GM12892 (cell line): ENCODE measurements around the gene POLR3A.

ENCODE experiments used
- POLR2A ChIP-seq: IDR thresholded peaks from 2 replicates; pipeline ENCODE4 v1.6.1; 2011; ENCODE audit warnings: low read depth, low read length, control low read depth
- POLR2AphosphoS5 ChIP-seq: IDR thresholded peaks from 2 replicates; pipeline ENCODE4 v1.6.1; 2011; ENCODE audit warnings: low read depth, low read length, control low read depth
- TAF1 ChIP-seq: IDR thresholded peaks from 2 replicates; pipeline ENCODE4 v1.6.1; 2011; ENCODE audit warnings: low read depth, mild to moderate bottlenecking, control low read depth, low read length, borderline replicate concordance

DNA sequence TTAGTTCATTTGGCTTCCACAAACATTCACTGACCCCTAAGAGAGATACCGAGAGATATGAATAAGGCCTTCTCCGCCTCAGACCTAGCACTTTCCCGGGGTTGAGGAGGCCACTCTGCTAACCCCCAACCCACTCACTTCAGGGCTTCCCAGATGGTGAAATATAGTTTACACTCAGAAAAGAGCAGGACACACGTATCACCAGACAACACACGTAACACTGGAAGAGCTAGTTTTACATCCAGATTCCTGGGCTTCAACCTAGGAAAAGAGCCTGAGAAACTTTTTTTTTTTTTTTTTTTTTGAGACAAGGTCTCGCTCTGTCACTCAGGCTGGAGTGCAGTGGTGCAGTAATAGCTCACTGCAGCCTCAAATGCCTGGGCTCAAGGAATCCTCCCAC is 87.5 kb downstream of the POLR3A start:
- TF ChIP-seq POLR2AphosphoS5 = no peak
- TF ChIP-seq TAF1 = no peak
- TF ChIP-seq POLR2A = no peak
